IMR-90 (cell line): Measurements from ENCODE around the gene ZNF728. TPM values are rescaled to one million over a fixed set of nuclear protein-coding genes. Genes with fewer than 3 reads are reported as not detected.
A peak's percentile ranks its signal among the peaks of the same experiment; 100 is the strongest.
"Not testable (repeated sequence)": the region's sequence is repeated elsewhere in the genome, so short reads cannot be mapped to it uniquely, and the experiment has no call there.

Experiments
- ATAC-seq: fragments of 200-7000 bp; cut with Tn5 transposase; 2 replicates; pipeline ENCODE4 v1.9.1; 2020; ENCODE audit warnings: low read depth, mild to moderate bottlenecking, moderate library complexity
- BruUV-seq: library from RNA; stranded (reverse); fragments of 400-500 nt; replicated peaks from 2 replicates; lab custom pipeline; 2021; lab: Mats Ljungman, UMichigan
- CTCF ChIA-PET: fragments of 300-600 bp; formaldehyde crosslinking; extraction: SDS; loops from one replicate; lab custom pipeline; 2021; ENCODE audit warnings: antibody characterized with exemption; lab: Yijun Ruan, JAX
- POLR2A ChIA-PET: fragments of 300-600 bp; sonication (Branson Sonifier 250); formaldehyde crosslinking; loops from one replicate; lab custom pipeline; 2022; ENCODE audit warnings: antibody characterized with exemption; ENCODE audit not compliant: unreplicated experiment; lab: Charles Lee
- DNase-seq: peaks from one replicate; pipeline ENCODE4 v3.0.0; 2013
- H2AFZ ChIP-seq: replicated peaks from 2 replicates; pipeline ENCODE3; 2013; ENCODE audit warnings: low read length, mild to moderate bottlenecking; ENCODE audit not compliant: poor library complexity
- H2AK5ac ChIP-seq: 2 replicates; pipeline ENCODE4 v1.6.1; 2013; ENCODE audit warnings: low read depth, low read length, inconsistent platforms
- H2AK9ac ChIP-seq: replicated peaks from 2 replicates; pipeline ENCODE3; 2013; ENCODE audit warnings: mild to moderate bottlenecking, low read depth, low read length, moderate library complexity; ENCODE audit not compliant: poor library complexity
- H2BK120ac ChIP-seq: 2 replicates; pipeline ENCODE4 v1.6.1; 2013; ENCODE audit warnings: low read depth, low read length, inconsistent platforms
- H2BK15ac ChIP-seq: 3 replicates; pipeline ENCODE4 v1.6.1; 2013; ENCODE audit warnings: low read depth, low read length, inconsistent platforms
- H2BK20ac ChIP-seq: 2 replicates; pipeline ENCODE4 v1.6.1; 2013; ENCODE audit warnings: low read depth, mild to moderate bottlenecking, inconsistent platforms, low read length, moderate library complexity
- H2BK5ac ChIP-seq: 2 replicates; pipeline ENCODE4 v1.6.1; 2013; ENCODE audit warnings: mild to moderate bottlenecking, low read depth, low read length, inconsistent platforms; ENCODE audit not compliant: poor library complexity, severe bottlenecking
- H3K14ac ChIP-seq: replicated peaks from 2 replicates; pipeline ENCODE4 v1.6.1; 2013; ENCODE audit warnings: low read depth, low read length, inconsistent platforms
- H3K18ac ChIP-seq: 2 replicates; pipeline ENCODE4 v1.6.1; 2013; ENCODE audit warnings: low read depth, low read length, control low read depth
- H3K23ac ChIP-seq: 2 replicates; pipeline ENCODE4 v1.6.1; 2013; ENCODE audit warnings: low read depth, low read length, inconsistent platforms
- H3K27ac ChIP-seq: 2 replicates; pipeline ENCODE4 v1.5.1; 2013; ENCODE audit warnings: mild to moderate bottlenecking, control low read depth, low read length; ENCODE audit not compliant: insufficient read depth
- H3K27me3 ChIP-seq: 2 replicates; pipeline ENCODE4 v1.6.1; 2013; ENCODE audit warnings: low read length; ENCODE audit not compliant: control insufficient read depth, insufficient read depth
- H3K36me3 ChIP-seq: 2 replicates; pipeline ENCODE4 v1.6.1; 2013; ENCODE audit warnings: low read length, mixed read lengths; ENCODE audit not compliant: control insufficient read depth, insufficient read depth
- H3K4ac ChIP-seq: 2 replicates; pipeline ENCODE4 v1.6.1; 2013; ENCODE audit warnings: low read depth, low read length, inconsistent platforms
- H3K4me1 ChIP-seq: 2 replicates; pipeline ENCODE4 v1.6.1; 2013; ENCODE audit warnings: low read length, mixed read lengths; ENCODE audit not compliant: control insufficient read depth, insufficient read depth
- H3K4me2 ChIP-seq: 2 replicates; pipeline ENCODE4 v1.6.1; 2013; ENCODE audit warnings: low read depth, mild to moderate bottlenecking, control low read depth, low read length, moderate library complexity
- H3K4me3 ChIP-seq: 2 replicates; pipeline ENCODE4 v1.5.1; 2013; ENCODE audit warnings: low read depth, mild to moderate bottlenecking, control low read depth, low read length, moderate library complexity; ENCODE audit not compliant: insufficient read depth
- H3K56ac ChIP-seq: 2 replicates; pipeline ENCODE4 v1.6.1; 2013; ENCODE audit warnings: low read length, inconsistent platforms; ENCODE audit not compliant: insufficient read depth; ENCODE audit errors: extremely low read depth
- H3K79me1 ChIP-seq, 2 experiments: 2 replicates each; pipeline ENCODE4 v1.6.1; 2013; ENCODE audit warnings: low read length in 2 of 2, inconsistent platforms in 1 of 2, low read depth in 1 of 2
- H3K9ac ChIP-seq: 2 replicates; pipeline ENCODE4 v1.6.1; 2013; ENCODE audit warnings: low read depth, low read length, control low read depth
- H3K9me1 ChIP-seq: 2 replicates; pipeline ENCODE4 v1.6.1; 2013; ENCODE audit warnings: low read length, inconsistent platforms; ENCODE audit not compliant: insufficient read depth
- H3K9me3 ChIP-seq: 2 replicates; pipeline ENCODE4 v1.6.1; 2013; ENCODE audit warnings: low read length; ENCODE audit not compliant: control insufficient read depth, insufficient read depth
- H4K20me1 ChIP-seq: 2 replicates; pipeline ENCODE4 v1.6.1; 2013; ENCODE audit warnings: low read length, inconsistent platforms; ENCODE audit not compliant: insufficient read depth
- H4K5ac ChIP-seq: 2 replicates; pipeline ENCODE4 v1.6.1; 2013; ENCODE audit warnings: mild to moderate bottlenecking, low read depth, low read length, control low read depth
- H4K8ac ChIP-seq, 2 experiments: 2 replicates each; pipeline ENCODE4 v1.6.1; 2013; ENCODE audit warnings: low read depth in 2 of 2, low read length in 2 of 2, control low read depth in 1 of 2, inconsistent platforms in 1 of 2
- H4K91ac ChIP-seq: 2 replicates; pipeline ENCODE4 v1.6.1; 2013; ENCODE audit warnings: low read depth, low read length, inconsistent platforms; ENCODE audit not compliant: insufficient read depth
- CEBPB ChIP-seq: IDR thresholded peaks from 2 replicates; pipeline ENCODE4 v1.6.1; 2012; ENCODE audit warnings: low read depth, low read length, improper control_type of control experiment
- MXI1 ChIP-seq: IDR thresholded peaks from 2 replicates; pipeline ENCODE4 v1.6.1; 2012; ENCODE audit warnings: low read depth, mild to moderate bottlenecking, low read length, moderate library complexity, borderline replicate concordance
- WGBS, 2 experiments: methylation state at CpG; one replicate each; pipeline versions ENCODE4 v1.1.5 to v1.1.7; 2013; ENCODE audit warnings: missing lambda C conversion rate in 2 of 2; ENCODE audit not compliant: insufficient read length in 1 of 2; ENCODE audit errors: extremely low coverage in 2 of 2; 5-methylcytosine and 5-hydroxymethylcytosine counted together
- dilution Hi-C: fragments of 300-500 bp; cut with HindIII; formaldehyde crosslinking; loops from one replicate; pipeline ENCODE4 v1.14.3; 2018; ENCODE audit warnings: low sequenced_read_pairs; ENCODE audit not compliant: unreplicated experiment
- in situ Hi-C: fragments of 300-500 bp; cut with MboI; formaldehyde crosslinking; loops from 3 replicates; pipeline ENCODE4 v1.14.3; 2019; ENCODE audit warnings: low sequenced_read_pairs, inconsistent platforms, mixed read lengths
- intact Hi-C: fragments of 100-400 bp; cut with micrococcal nuclease; formaldehyde crosslinking; loops from 2 replicates; pipeline ENCODE4 v1.10.0; 2022
- polyA plus RNA-seq, 3 experiments: library from polyadenylated mRNA; depleted of rRNA; stranded (reverse); fragments of >200 nt; gene quantifications; 2 replicates each; pipeline ENCODE4 v1.2.3, GENCODE V29; 2012; ENCODE audit warnings: low replicate concordance in 1 of 3
- total RNA-seq: library from RNA; depleted of rRNA; stranded (reverse); fragments of >200 nt; gene quantifications from 2 replicates; pipeline ENCODE4 v1.2.3, GENCODE V29; 2012

Gene ZNF728
- total and polyA plus RNA-seq, 2 of the 4 experiments (the other 2 are of a cell fraction) = not detected

GRCh38 chr19:23015660-23016059 is 12.7 kb upstream of the ZNF728 start:
- Histone ChIP-seq H3K9me1 (no peaks in the 10 kb centered on the region), H3K56ac (no peak overlapping the region), H3K79me1 (no peaks in the 10 kb centered on the region), H2AK9ac (no peak overlapping the region), H3K14ac (no peak overlapping the region), H3K4me1 (no peaks in the 10 kb centered on the region), H2BK120ac (no peak overlapping the region), H3K9me3 (peaks cover 24% of the 10 kb centered on the region), H2AK5ac (no peak overlapping the region), H2AFZ (no peak overlapping the region), H3K27ac (no peak overlapping the region), H2BK5ac (no peak overlapping the region), H3K9ac (no peak overlapping the region), H2BK15ac (no peak overlapping the region), H3K27me3 (no peaks in the 10 kb centered on the region), H4K8ac (no peak overlapping the region), H4K5ac (no peak overlapping the region), H3K36me3 (no peaks in the 10 kb centered on the region), H4K91ac (no peak overlapping the region), H3K18ac (no peak overlapping the region), H4K20me1 (no peaks in the 10 kb centered on the region), H3K4me3 (no peak overlapping the region), H3K23ac (no peak overlapping the region), H3K4ac (no peak overlapping the region), H3K4me2 (no peak overlapping the region), H2BK20ac (no peak overlapping the region)
- TF ChIP-seq CEBPB = peak; percentile 59
- no peak for TF ChIP-seq MXI1
- in situ Hi-C loops = no loop called here
- POLR2A ChIA-PET = no interaction called here
- no TSS peak for BruUV-seq
- no peak for ATAC-seq
- intact Hi-C loops = no loop called here
- DNase-seq = no peak
- CTCF ChIA-PET = no interaction called here
- dilution Hi-C loops = no loop called here

DNA sequence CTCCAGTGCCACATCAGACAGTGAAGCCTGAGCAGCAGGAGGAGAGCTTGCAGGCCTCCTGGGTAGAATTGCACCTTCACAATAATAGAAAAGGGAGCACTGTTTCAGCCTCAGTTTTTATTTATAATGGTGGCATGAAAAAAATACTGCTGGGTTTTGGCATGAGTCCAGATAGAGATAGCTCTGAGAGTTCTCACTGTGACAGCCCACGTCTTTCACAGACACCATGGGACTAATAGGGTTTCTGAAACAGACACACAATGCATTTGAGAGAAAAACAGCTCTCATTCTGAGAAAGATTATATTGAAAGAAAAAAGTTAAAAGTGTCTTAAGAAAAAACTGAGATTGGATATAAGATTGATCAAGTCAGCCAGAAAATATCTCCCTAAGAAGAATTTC is 8.0 kb downstream of the ZNF728 start:
- H3K27me3 ChIP-seq, H3K9me1 ChIP-seq, H4K8ac ChIP-seq, H3K9ac ChIP-seq, DNase-seq, H2AFZ ChIP-seq, H3K4me1 ChIP-seq, H3K4me3 ChIP-seq, H2AK9ac ChIP-seq, BruUV-seq, H4K20me1 ChIP-seq, dilution Hi-C loops, H2BK20ac ChIP-seq, H2BK5ac ChIP-seq, H3K14ac ChIP-seq, H3K23ac ChIP-seq, H3K9me3 ChIP-seq, H3K56ac ChIP-seq, H2BK120ac ChIP-seq, H3K27ac ChIP-seq, H4K91ac ChIP-seq, H3K79me1 ChIP-seq, H3K4ac ChIP-seq, H2AK5ac ChIP-seq, intact Hi-C loops, H3K18ac ChIP-seq, POLR2A ChIA-PET, H3K36me3 ChIP-seq, H4K5ac ChIP-seq, in situ Hi-C loops, CTCF ChIA-PET, H3K4me2 ChIP-seq, ATAC-seq, H2BK15ac ChIP-seq: not testable (repeated sequence)
- WGBS, 2 experiments = no CpG with 5 or more reads among the region's 1 CpG
